ENCODE data around the gene ZNF343. TPM values are rescaled to one million over a fixed set of nuclear protein-coding genes. Genes with fewer than 3 reads are reported as not detected.
A peak's percentile ranks its signal among the peaks of the same experiment; 100 is the strongest.

The ZNF343 gene
- total and polyA plus RNA-seq, 5 donors from 2014 or later: 2.5 to 4.8 (median 3.7) TPM

GRCh38 chr20:2458919-2459499 lies 49.7 kb downstream of the ZNF343 start:
- Histone ChIP-seq H3K36me3 (ENCODE audit: control insufficient read depth, insufficient read depth, low read length) (peaks cover 58% of the 10 kb centered on the region), H3K4me1 (ENCODE audit: control insufficient read depth, insufficient read depth, low read length, poor library complexity, severe bottlenecking) (no peaks in the 10 kb centered on the region), H3K4me3 (ENCODE audit: low read depth, low read length) (no peak overlapping the region), H3K27me3 (ENCODE audit: control insufficient read depth, insufficient read depth, low read length) (no peaks in the 10 kb centered on the region), H3K9me3 (ENCODE audit: control insufficient read depth in 2 of 2, low read length in 2 of 2) (no peaks in the 10 kb centered on the region), H3K27ac (ENCODE audit: insufficient read depth, low read length, poor library complexity, severe bottlenecking) (no peak overlapping the region)
- Mint-ChIP-seq H3K27ac (no peak overlapping the region), H3K4me3 (no peak overlapping the region), H3K9me3 (no peaks in the 10 kb centered on the region), H3K4me1 (peaks cover 0 to 7% (median 0%) of the 10 kb centered on the region in 4 donors), H3K27me3 (no peaks in the 10 kb centered on the region), H3K36me3 (peaks cover 44% of the 10 kb centered on the region)
- DNase-seq (no peak), ATAC-seq (ENCODE audit: low read depth in 2 of 2) (no peak)

- no peaks in the 10 kb centered on the region for H3K9me3 ChIP-seq (ENCODE audit: control insufficient read depth in 2 of 2, low read length in 2 of 2)
- Mint-ChIP-seq H3K27me3 (no peaks in the 10 kb centered on the region), H3K4me1 (peaks cover 0 to 3% (median 0%) of the 10 kb centered on the region in 4 donors), H3K9me3 (no peaks in the 10 kb centered on the region), H3K27ac (peak overlapping the region in 1 of 3 donors; percentile 23), H3K36me3 (peaks cover 16% of the 10 kb centered on the region), H3K4me3 (no peak overlapping the region)
- H3K4me3 ChIP-seq (ENCODE audit: low read depth, low read length): no peak overlapping the region
- no peak for ATAC-seq (ENCODE audit: low read depth in 2 of 2)
- no peak for DNase-seq
- no peaks in the 10 kb centered on the region for H3K27me3 ChIP-seq (ENCODE audit: control insufficient read depth, insufficient read depth, low read length)
- H3K27ac ChIP-seq (ENCODE audit: insufficient read depth, low read length, poor library complexity, severe bottlenecking): no peak overlapping the region
- H3K4me1 ChIP-seq (ENCODE audit: control insufficient read depth, insufficient read depth, low read length, poor library complexity, severe bottlenecking): no peaks in the 10 kb centered on the region
- peaks cover 28% of the 10 kb centered on the region for H3K36me3 ChIP-seq (ENCODE audit: control insufficient read depth, insufficient read depth, low read length)
These were observed 52.8 kb downstream of the ZNF343 start for GRCh38 chr20:2455771-2456497.

- peaks cover 0 to 1% (median 0%) of the 10 kb centered on the region in 7 donors for H3K9me3 Mint-ChIP-seq
- no peaks in the 10 kb centered on the region for H3K27me3 ChIP-seq (ENCODE audit: control insufficient read depth, insufficient read depth, low read length)
- no peaks in the 10 kb centered on the region for H3K27me3 Mint-ChIP-seq
- H3K4me3 ChIP-seq (ENCODE audit: low read depth, low read length): no peak overlapping the region
- no peaks in the 10 kb centered on the region for H3K9me3 ChIP-seq (ENCODE audit: control insufficient read depth in 2 of 2, low read length in 2 of 2)
- H3K4me3 Mint-ChIP-seq: peak overlapping the region in 1 of 4 donors; percentile 65
- H3K27ac ChIP-seq (ENCODE audit: insufficient read depth, low read length, poor library complexity, severe bottlenecking): no peak overlapping the region
- ATAC-seq (ENCODE audit: low read depth in 2 of 2): no peak
- no peak overlapping the region for H3K27ac Mint-ChIP-seq
- H3K36me3 ChIP-seq (ENCODE audit: control insufficient read depth, insufficient read depth, low read length): peaks cover 6% of the 10 kb centered on the region
- DNase-seq: no peak
- H3K4me1 ChIP-seq (ENCODE audit: control insufficient read depth, insufficient read depth, low read length, poor library complexity, severe bottlenecking): no peaks in the 10 kb centered on the region
- peaks cover 2% of the 10 kb centered on the region for H3K36me3 Mint-ChIP-seq
- peaks cover 6 to 12% (median 9%) of the 10 kb centered on the region in 4 donors for H3K4me1 Mint-ChIP-seq
These were observed 54.9 kb downstream of the ZNF343 start for GRCh38 chr20:2453792-2454191.

- DNase-seq (peak; percentile 31 to 61 (median 32)), ATAC-seq (ENCODE audit: low read depth in 2 of 2) (no peak)
- Mint-ChIP-seq H3K4me3 (no peak overlapping the region), H3K27me3 (no peaks in the 10 kb centered on the region), H3K27ac (no peak overlapping the region), H3K4me1 (peaks cover 6 to 12% (median 8%) of the 10 kb centered on the region in 4 donors), H3K36me3 (peaks cover 3% of the 10 kb centered on the region), H3K9me3 (peaks cover 0 to 1% (median 0%) of the 10 kb centered on the region in 7 donors)
- Histone ChIP-seq H3K4me3 (ENCODE audit: low read depth, low read length) (no peak overlapping the region), H3K27me3 (ENCODE audit: control insufficient read depth, insufficient read depth, low read length) (no peaks in the 10 kb centered on the region), H3K4me1 (ENCODE audit: control insufficient read depth, insufficient read depth, low read length, poor library complexity, severe bottlenecking) (no peaks in the 10 kb centered on the region), H3K36me3 (ENCODE audit: control insufficient read depth, insufficient read depth, low read length) (no peaks in the 10 kb centered on the region), H3K27ac (ENCODE audit: insufficient read depth, low read length, poor library complexity, severe bottlenecking) (no peak overlapping the region), H3K9me3 (ENCODE audit: control insufficient read depth in 2 of 2, low read length in 2 of 2) (no peaks in the 10 kb centered on the region)
These were observed 56.6 kb downstream of the ZNF343 start for GRCh38 chr20:2451939-2452732.

DNA sequence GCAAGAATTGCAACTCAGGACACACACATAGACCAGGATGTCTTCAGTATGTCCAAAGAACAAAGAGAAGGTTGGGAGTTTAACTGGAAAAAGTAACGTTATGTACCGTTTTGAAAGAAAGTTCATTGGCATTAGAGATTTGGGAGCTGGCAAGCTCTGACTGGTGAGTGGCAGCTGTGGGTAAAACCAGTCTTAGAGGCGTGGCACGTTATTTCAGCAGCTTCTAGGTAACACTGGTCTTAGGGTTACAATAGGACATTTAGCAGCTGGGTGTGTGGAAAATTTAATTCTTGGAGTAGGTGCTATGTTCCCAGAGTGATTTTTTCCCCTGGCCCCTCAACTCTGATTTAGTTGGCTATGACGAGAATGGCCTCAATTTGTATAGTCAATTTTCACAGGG lies 57.3 kb downstream of the ZNF343 start:
- Histone ChIP-seq H3K27me3 (ENCODE audit: control insufficient read depth, insufficient read depth, low read length) (no peaks in the 10 kb centered on the region), H3K9me3 (ENCODE audit: control insufficient read depth in 2 of 2, low read length in 2 of 2) (peaks cover 0 to 2% of the 10 kb centered on the region in 2 experiments), H3K36me3 (ENCODE audit: control insufficient read depth, insufficient read depth, low read length) (no peaks in the 10 kb centered on the region), H3K4me1 (ENCODE audit: control insufficient read depth, insufficient read depth, low read length, poor library complexity, severe bottlenecking) (no peaks in the 10 kb centered on the region), H3K27ac (ENCODE audit: insufficient read depth, low read length, poor library complexity, severe bottlenecking) (no peak overlapping the region), H3K4me3 (ENCODE audit: low read depth, low read length) (no peak overlapping the region)
- peaks cover 0 to 3% (median 0%) of the 10 kb centered on the region in 7 donors for H3K9me3 Mint-ChIP-seq
- H3K4me3 Mint-ChIP-seq: no peak overlapping the region
- H3K27ac Mint-ChIP-seq: no peak overlapping the region
- no peak for DNase-seq
- peaks cover 6 to 12% (median 8%) of the 10 kb centered on the region in 4 donors for H3K4me1 Mint-ChIP-seq
- H3K27me3 Mint-ChIP-seq: no peaks in the 10 kb centered on the region
- H3K36me3 Mint-ChIP-seq: peaks cover 6% of the 10 kb centered on the region
- no peak for ATAC-seq (ENCODE audit: low read depth in 2 of 2)

GRCh38 chr20:2449386-2449785 lies 59.3 kb downstream of the ZNF343 start:
- H3K4me1 Mint-ChIP-seq: peaks cover 6 to 12% (median 8%) of the 10 kb centered on the region in 4 donors
- no peak overlapping the region for H3K4me3 Mint-ChIP-seq
- no peak for DNase-seq
- no peak for ATAC-seq (ENCODE audit: low read depth in 2 of 2)
- peaks cover 0 to 3% (median 0%) of the 10 kb centered on the region in 7 donors for H3K9me3 Mint-ChIP-seq
- H3K36me3 Mint-ChIP-seq: peaks cover 6% of the 10 kb centered on the region
- Histone ChIP-seq H3K4me3 (ENCODE audit: low read depth, low read length) (no peak overlapping the region), H3K27ac (ENCODE audit: insufficient read depth, low read length, poor library complexity, severe bottlenecking) (no peak overlapping the region), H3K9me3 (ENCODE audit: control insufficient read depth in 2 of 2, low read length in 2 of 2) (peaks cover 0 to 2% of the 10 kb centered on the region in 2 experiments), H3K36me3 (ENCODE audit: control insufficient read depth, insufficient read depth, low read length) (no peaks in the 10 kb centered on the region), H3K27me3 (ENCODE audit: control insufficient read depth, insufficient read depth, low read length) (no peaks in the 10 kb centered on the region), H3K4me1 (ENCODE audit: control insufficient read depth, insufficient read depth, low read length, poor library complexity, severe bottlenecking) (no peaks in the 10 kb centered on the region)
- H3K27ac Mint-ChIP-seq: no peak overlapping the region
- H3K27me3 Mint-ChIP-seq: no peaks in the 10 kb centered on the region

GRCh38 chr20:2446845-2447244 lies 61.9 kb downstream of the ZNF343 start:
- DNase-seq: no peak
- Mint-ChIP-seq H3K36me3 (peaks cover 6% of the 10 kb centered on the region), H3K4me3 (no peak overlapping the region), H3K4me1 (peaks cover 6 to 12% (median 8%) of the 10 kb centered on the region in 4 donors), H3K9me3 (peaks cover 0 to 3% (median 0%) of the 10 kb centered on the region in 7 donors), H3K27me3 (no peaks in the 10 kb centered on the region), H3K27ac (no peak overlapping the region)
- peaks cover 0 to 2% of the 10 kb centered on the region in 2 experiments for H3K9me3 ChIP-seq (ENCODE audit: control insufficient read depth in 2 of 2, low read length in 2 of 2)
- no peak for ATAC-seq (ENCODE audit: low read depth in 2 of 2)
- no peaks in the 10 kb centered on the region for H3K27me3 ChIP-seq (ENCODE audit: control insufficient read depth, insufficient read depth, low read length)
- no peak overlapping the region for H3K4me3 ChIP-seq (ENCODE audit: low read depth, low read length)
- no peaks in the 10 kb centered on the region for H3K36me3 ChIP-seq (ENCODE audit: control insufficient read depth, insufficient read depth, low read length)
- H3K4me1 ChIP-seq (ENCODE audit: control insufficient read depth, insufficient read depth, low read length, poor library complexity, severe bottlenecking): no peaks in the 10 kb centered on the region
- no peak overlapping the region for H3K27ac ChIP-seq (ENCODE audit: insufficient read depth, low read length, poor library complexity, severe bottlenecking)
